Activated T-cell treated with anti-CD3 and anti-CD28 coated beads for 48 hours (primary cell): ENCODE measurements around the gene STX2.

ENCODE experiments used
- DNase-seq: peaks from one replicate; pipeline ENCODE4 v3.0.0-alpha.2; 2020; ENCODE audit warnings: low read depth

STX2 gene

DNA sequence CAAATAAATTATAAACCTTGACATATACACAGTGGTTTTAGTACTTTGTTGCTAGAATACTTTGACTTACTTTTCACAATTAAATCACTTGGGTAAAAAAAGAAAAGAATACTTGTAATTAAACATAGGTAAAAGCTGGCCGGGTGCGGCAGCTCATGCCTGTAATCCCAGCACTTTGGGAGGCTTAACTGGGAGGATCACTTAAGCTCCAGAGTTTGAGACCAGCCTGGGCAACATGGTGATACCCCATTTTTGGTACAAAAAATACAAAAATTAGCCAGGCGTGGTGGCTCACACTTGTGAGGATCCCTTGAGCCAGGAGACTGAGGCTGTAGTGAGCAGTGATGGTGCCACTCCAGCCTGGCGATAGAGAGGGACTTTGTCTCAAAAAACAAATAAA is 7.8 kb downstream of the STX2 start:
- no peak for DNase-seq

DNA sequence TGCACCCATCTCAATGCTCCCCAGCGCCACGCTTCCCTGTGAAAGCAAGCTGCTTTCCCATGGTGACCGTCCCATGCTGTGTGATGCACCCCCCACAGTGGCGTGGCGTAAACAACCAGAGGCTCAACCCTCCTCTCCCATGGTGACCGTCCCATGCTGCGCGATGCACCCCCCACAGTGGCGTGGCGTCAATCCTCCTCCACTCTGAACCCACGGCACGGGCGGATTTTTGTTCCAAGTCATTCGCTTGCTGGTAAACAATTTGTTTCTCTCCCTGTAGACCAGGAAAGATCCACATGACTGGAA is 8.9 kb downstream of the STX2 start:
- DNase-seq: no peak

GRCh38 chr12:130829391-130830245 is 9.4 kb downstream of the STX2 start:
- DNase-seq: no peak

DNA sequence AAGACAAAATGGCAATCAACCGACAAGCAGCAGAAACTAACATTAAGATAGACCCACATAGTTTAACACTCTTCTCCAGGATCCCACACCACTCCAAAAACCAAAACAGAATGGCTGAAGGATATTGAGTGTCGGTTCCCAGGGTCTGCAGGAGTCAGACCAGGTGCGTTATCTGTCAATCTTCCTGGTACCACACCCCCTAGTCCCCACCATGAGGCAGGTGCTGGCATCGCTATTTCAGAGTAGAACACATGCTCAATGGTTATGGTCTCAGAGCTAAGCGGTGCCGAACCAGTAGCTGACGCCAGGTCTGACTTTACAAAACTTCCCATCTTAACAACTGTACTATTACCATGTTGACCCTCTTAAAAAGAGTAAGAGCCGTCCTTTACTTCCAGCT is 10.2 kb downstream of the STX2 start:
- DNase-seq: no peak

DNA sequence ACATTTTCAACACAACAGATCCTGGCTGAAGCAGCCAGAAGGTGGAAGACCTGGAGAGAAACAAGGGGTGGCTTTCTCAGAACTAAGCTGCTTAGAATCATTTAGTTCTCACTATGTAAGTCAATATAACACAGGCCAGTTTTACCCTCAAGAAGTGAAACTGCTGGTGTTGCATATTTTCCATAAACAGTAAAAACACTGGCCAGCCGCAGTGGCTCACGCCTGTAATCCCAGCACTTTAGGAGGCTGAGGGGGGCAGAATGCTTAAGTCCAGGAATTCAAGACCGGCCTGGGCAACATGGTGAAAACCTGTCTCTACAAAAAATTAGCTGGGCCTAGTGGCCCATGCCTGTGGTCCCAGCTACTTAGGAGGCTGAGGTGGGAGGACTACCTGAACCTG is 11.6 kb downstream of the STX2 start:
- DNase-seq: no peak

DNA sequence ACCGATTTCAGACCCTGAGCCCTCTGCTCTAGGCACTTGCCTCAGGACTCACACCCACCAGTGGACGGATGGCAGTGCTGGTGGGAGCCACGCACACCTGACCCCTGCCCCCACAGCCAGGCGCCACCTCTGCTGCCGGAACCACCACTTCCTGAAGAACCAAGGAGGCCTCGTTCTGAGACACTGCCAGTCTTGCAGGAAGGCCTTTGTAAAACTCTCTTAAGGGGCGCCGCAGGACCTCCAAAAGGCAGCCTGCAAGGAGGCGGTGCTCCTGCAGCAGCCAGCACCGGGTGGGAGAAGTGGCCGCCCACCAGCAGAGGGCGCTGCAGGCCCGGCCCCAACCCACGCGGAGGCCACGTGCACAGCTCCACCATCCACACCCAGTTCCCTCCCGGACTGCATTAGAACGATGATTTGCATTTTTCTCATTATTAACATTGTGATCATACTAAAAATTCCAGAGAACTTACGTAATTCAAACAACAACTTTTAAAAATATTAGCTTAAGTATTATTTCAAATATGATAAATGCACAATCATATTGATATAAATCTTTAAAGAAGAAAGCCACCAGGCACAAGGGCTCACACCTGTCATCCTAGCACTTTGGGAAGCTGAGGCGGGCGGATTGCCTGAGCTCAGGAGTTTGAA is 12.8 kb downstream of the STX2 start:
- DNase-seq: peak; percentile 77

DNA sequence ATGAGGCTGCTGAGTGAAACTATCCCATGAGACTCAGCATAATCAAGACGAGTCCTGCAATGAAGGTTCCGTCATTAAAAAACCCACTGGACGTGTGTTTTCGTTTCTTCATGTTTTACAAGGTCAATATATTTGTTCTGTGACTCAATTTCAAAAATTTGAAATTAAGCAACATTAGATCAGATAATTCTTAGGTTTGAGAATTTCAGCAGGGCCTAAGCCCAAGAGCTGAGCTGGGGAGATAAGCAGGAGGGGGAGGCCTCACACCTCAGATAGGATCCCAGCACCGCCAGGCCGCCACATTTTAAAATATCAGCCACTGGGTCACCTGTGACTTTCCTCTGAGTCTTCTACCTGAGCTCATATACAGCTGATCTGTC is 13.3 kb downstream of the STX2 start:
- DNase-seq: no peak

- DNase-seq: no peak
Measured at GRCh38 chr12:130819681-130820080, 19.4 kb downstream of the STX2 start.

DNA sequence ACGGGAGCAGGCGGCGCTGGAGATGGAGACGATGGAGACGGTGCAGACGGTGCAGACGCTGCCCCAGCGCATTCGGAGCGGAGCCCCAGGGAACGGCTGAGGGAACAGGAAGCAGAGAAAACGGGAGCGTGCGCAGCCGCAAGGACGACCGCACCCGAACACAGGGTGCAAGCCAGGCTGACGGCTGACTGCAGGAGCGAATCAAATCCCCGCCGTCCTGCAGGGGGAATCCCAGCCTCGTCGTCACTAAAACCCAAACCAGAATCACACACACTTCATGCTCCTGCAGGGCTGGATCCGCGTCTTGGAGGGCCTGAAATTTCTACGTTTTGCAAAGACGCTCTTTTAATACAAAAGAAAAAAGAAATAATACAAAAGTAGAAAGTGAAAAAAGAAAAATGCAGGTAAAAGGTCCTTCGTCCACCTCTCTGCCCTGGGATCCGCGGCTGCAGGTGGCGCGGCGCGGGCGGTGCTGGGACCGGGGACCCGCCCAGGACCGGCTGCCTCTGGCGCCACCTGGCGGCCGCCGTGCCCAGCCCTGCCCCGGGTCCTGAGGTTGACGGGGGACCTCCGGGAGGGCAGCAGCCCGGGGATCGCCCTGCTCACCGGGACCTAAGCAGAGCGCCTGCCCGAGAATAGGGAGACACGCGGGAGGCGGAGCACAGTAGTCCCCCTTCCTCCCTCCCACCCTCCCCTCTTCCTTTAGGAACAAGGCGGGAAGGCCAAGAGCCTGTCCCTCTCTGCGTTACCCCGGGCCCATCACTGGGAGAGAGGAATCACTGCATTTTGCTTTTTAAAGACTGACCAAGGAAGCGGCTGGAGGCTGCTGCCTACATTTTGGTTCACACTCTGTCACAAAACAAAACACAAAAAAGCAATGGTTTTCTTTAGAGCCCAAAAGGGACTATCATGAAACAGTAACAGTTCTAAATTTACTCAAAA is 20.1 kb downstream of the STX2 start:
- DNase-seq: peak; percentile 79

GRCh38 chr12:130818272-130818634 is 20.8 kb downstream of the STX2 start:
- no peak for DNase-seq

- no peak for DNase-seq
Measured at GRCh38 chr12:130817804-130818203, 21.2 kb downstream of the STX2 start.

GRCh38 chr12:130816097-130816496 is 23.0 kb downstream of the STX2 start:
- DNase-seq: no peak

- DNase-seq: no peak
Measured at GRCh38 chr12:130815028-130815741, 23.9 kb downstream of the STX2 start.

GRCh38 chr12:130813949-130814348 is 25.1 kb downstream of the STX2 start:
- DNase-seq: no peak

- DNase-seq: no peak
Measured at GRCh38 chr12:130813436-130813835, 25.6 kb downstream of the STX2 start.

DNA sequence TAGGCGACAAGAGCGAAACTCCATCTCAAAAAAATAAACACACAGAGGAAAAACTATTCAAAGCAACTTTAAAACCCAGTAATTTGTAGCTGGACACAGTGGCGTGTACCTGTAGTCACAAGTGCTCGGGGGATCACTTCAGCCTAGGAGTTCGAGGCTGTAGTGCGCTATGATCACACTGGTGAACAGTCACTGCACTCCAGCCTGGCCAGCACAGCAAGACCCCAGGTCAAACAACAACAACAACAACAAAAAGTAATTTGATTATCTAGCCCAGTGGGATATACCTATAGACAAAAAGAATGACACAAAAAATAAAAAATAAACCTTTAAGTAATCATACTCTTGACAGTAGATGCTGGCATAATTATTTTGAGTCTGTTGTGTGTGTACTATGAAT is 29.3 kb downstream of the STX2 start:
- no peak for DNase-seq

- DNase-seq: no peak
Measured at GRCh38 chr12:130807309-130807708, 31.7 kb downstream of the STX2 start.

DNA sequence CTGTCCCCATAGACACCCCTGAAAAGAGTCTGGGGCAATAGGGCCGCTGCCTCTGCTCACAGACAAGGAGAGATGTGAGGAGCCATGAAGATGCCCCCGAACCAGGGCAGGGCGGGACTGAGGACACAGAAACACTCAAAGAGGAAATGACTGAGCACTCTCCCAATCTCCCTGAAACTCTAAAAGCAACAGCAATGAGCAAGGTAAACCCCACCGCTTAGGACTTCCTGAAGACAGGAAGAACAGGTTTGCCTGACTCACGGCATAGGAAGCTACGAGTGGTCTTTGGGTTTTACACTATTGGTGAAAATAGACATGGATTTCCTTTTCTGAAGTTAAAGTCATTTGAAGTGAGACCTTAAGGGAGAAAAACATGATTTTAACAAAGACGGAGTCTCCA is 32.5 kb downstream of the STX2 start:
- no peak for DNase-seq

- no peak for DNase-seq
Measured at GRCh38 chr12:130805635-130806034, 33.4 kb downstream of the STX2 start.

DNA sequence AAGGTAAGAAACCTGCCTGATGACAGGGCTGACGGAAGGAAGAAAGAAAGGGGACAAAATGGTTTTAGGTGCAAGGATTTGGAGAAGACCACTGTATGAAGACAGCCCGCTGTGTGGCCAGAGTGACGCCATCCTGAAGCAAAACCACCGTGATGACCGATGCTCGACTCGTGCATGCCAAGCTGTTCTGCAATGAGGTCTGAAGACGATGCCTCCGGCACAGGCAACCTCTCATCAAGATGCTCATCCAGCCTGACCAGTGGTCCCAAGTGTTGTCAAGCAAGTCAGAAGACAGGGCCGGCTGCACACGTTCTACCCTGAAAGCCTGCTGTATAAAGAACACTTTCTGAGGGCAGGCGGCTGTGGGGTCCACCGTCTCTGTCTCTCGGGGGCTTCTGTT is 34.8 kb downstream of the STX2 start:
- DNase-seq: no peak

GRCh38 chr12:130803702-130804101 is 35.3 kb downstream of the STX2 start:
- DNase-seq: no peak

DNA sequence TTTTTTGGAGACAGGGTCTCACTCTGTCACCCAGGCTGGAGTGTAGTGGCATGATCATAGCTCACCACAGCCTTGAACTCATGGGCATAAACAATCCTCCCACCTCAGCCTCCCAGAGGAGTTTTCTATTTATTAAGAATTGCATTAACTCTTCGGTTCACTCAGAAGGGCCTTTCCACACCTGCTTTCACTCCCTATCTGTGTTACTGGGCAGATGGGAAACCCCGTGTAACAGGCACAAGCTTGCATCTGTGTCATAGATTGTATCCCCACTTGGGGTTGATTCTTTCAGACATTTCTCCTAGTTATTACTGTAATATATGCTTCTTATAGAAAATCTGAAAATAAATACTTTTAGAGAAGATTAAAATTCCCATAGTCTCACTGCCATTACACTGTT is 38.7 kb downstream of the STX2 start:
- DNase-seq: no peak
